ENCODE data around the gene ONECUT2.
"Not testable (repeated sequence)": the region's sequence is repeated elsewhere in the genome, so short reads cannot be mapped to it uniquely, and the experiment has no call there.

The ONECUT2 gene

GRCh38 chr18:57447154-57447621 lies 12.0 kb downstream of the ONECUT2 start:
- DNase-seq = no peak

GRCh38 chr18:57455576-57456129 lies 20.5 kb downstream of the ONECUT2 start:
- DNase-seq = no peak

- no peak for DNase-seq
These were observed 26.6 kb downstream of the ONECUT2 start for GRCh38 chr18:57461652-57462269.

GRCh38 chr18:57466307-57466706 lies 31.1 kb downstream of the ONECUT2 start:
- no peak for DNase-seq

- no peak for DNase-seq
These were observed 31.7 kb downstream of the ONECUT2 start for GRCh38 chr18:57466745-57467409.

GRCh38 chr18:57469884-57470283 lies 34.7 kb downstream of the ONECUT2 start:
- no peak for DNase-seq

- no peak for DNase-seq
These were observed 40.2 kb downstream of the ONECUT2 start for GRCh38 chr18:57475408-57475807.

GRCh38 chr18:57475903-57476302 lies 40.7 kb downstream of the ONECUT2 start:
- DNase-seq = no peak

- DNase-seq = no peak
These were observed 45.6 kb downstream of the ONECUT2 start for GRCh38 chr18:57480733-57481132.

GRCh38 chr18:57497372-57498294 lies 62.5 kb downstream of the ONECUT2 start:
- no peak for DNase-seq

- DNase-seq = no peak
These were observed 63.6 kb downstream of the ONECUT2 start for GRCh38 chr18:57498682-57499256.

GRCh38 chr18:57502624-57503023 lies 67.5 kb downstream of the ONECUT2 start:
- no peak for DNase-seq

GRCh38 chr18:57505231-57505630 lies 70.1 kb downstream of the ONECUT2 start:
- no peak for DNase-seq

GRCh38 chr18:57516056-57516455 lies 80.9 kb downstream of the ONECUT2 start:
- DNase-seq = no peak

GRCh38 chr18:57518533-57518932 lies 83.4 kb downstream of the ONECUT2 start:
- DNase-seq = no peak

- no peak for DNase-seq
These were observed 84.7 kb downstream of the ONECUT2 start for GRCh38 chr18:57519668-57520424.

GRCh38 chr18:57522348-57522747 lies 87.2 kb downstream of the ONECUT2 start:
- not testable (repeated sequence) for DNase-seq

GRCh38 chr18:57523171-57523956 lies 88.2 kb downstream of the ONECUT2 start:
- DNase-seq = no peak

- no peak for DNase-seq
These were observed 92.5 kb downstream of the ONECUT2 start for GRCh38 chr18:57527556-57528229.

GRCh38 chr18:57529151-57529550 lies 94.0 kb downstream of the ONECUT2 start:
- no peak for DNase-seq

Measured in amniotic stem cell (primary cell).